Middle frontal gyrus (tissue), 1 donor: ENCODE results near the gene C7orf57.
"Not testable (repeated sequence)": the region's sequence is repeated elsewhere in the genome, so short reads cannot be mapped to it uniquely, and the experiment has no call there.

Source experiments
- DNase-seq: peaks from one replicate; pipeline ENCODE4 v3.0.0-alpha.2; 2015; ENCODE audit warnings: low spot score; ENCODE audit errors: extremely low spot score

C7orf57 gene

GRCh38 chr7:48035301-48035966, at the start of gene C7orf57:
Gene C7orf57 (plus strand): TSS chr7:48035543. CDS start chr7:48036309, 766 bp downstream.
- DNase-seq, result peak; percentile 70

DNA sequence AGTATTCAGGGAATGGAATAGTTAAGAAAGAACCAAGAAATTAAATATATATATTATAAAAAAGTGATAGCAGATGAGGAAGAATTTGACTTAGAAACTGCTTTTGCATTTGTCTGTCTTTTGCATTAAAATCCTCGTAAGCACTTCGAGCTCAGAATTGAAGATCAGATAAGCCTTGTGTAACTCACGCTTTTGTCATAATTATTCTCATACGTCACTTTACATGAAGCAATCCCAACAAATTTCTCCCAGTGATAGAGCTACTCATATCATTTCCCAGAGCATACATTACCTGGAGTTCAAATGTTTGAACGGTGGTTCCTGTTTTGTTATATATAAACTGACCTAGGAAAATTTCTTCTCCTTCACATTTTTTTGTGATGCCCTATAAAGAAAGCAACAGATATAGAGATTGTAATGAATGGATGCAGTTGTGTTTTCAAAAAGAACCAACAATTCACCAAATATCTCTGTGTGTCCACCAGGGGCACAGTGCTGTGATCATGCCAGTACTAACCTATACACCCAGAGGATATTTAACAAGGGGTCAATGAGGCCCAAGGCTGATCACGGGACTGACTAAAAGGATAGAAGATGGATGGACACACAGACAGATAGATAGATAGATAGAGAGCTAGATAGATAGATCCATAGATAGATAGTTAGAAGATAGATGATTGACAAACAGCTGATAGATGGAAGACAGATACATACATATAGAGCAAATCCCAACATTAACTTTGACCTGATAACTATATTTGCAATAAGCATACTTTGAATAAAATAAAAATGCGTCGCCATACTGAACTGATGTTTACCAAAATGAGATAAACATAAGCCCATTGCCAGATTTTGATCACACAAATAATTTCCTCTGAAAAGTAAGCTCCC, 46.6 kb upstream of the C7orf57 start:
- no peak for DNase-seq

DNA sequence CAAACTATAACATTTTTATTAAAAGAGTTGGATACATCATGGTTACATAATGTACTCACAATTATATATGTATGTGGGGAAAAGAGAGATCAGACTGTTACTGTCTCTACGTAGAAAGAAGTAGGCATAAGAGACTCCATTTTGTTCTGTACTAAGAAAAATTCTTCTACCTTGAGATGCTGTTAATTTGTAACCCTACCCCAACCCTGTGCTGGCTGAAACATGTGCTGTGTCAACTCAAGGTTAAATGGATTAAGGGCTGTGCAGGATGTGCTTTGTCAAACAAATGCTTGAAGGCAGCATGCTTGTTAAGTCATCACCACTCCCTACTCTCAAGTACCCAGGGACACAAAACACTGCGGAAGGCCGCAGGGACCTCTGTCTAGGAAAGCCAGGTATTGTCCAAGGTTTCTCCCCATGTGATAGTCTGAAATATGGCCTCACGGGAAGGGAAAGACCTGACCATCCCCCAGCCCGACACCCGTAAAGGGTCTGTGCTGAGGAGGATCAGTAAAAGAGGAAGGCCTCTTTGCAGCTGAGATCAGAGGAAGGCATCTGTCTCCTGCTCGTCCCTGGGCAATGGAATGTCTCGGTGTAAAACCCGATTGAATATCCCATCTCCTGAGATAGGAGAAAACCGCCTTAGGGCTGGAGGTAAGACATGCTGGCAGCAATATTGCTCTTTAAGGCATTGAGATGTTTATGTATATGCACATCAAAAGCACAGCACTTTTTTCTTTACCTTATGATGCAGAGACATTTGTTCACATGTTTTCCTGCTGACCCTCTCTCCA, 45.5 kb upstream of the C7orf57 start:
- DNase-seq, result not testable (repeated sequence)

- no peak for DNase-seq
Measured at GRCh38 chr7:47990592-47990991, 44.8 kb upstream of the C7orf57 start.

- DNase-seq, result no peak
Measured at GRCh38 chr7:47991270-47991669, 44.1 kb upstream of the C7orf57 start.

- no peak for DNase-seq
Measured at GRCh38 chr7:47991741-47992311, 43.5 kb upstream of the C7orf57 start.

- DNase-seq, result no peak
Measured at GRCh38 chr7:47992446-47992845, 42.9 kb upstream of the C7orf57 start.

- no peak for DNase-seq
Measured at GRCh38 chr7:47999413-47999812, 35.9 kb upstream of the C7orf57 start.

- not testable (repeated sequence) for DNase-seq
Measured at GRCh38 chr7:48000164-48000563, 35.2 kb upstream of the C7orf57 start.

DNA sequence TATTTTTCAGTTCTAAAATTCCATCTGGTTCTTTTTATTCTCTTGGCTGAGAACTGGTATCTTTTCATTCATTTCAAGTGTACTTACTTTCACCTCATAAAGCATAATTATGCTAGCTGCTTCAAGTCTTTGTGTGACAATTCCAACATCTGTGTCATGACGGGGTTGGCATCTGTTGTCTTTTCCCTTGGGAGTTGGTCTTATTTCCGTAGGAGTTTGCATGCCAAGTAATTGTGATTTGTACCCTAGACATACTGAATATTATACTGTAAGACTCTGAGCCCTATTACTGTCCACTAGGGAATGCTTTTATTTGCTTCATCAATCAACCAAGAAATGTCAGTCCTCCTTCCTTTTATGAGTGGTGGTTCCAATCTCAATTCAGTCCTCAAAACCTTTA, 31.3 kb upstream of the C7orf57 start:
- DNase-seq, result no peak

GRCh38 chr7:48004638-48005037, 30.7 kb upstream of the C7orf57 start:
- DNase-seq, result no peak

- DNase-seq, result no peak
Measured at GRCh38 chr7:48006866-48007265, 28.5 kb upstream of the C7orf57 start.

DNA sequence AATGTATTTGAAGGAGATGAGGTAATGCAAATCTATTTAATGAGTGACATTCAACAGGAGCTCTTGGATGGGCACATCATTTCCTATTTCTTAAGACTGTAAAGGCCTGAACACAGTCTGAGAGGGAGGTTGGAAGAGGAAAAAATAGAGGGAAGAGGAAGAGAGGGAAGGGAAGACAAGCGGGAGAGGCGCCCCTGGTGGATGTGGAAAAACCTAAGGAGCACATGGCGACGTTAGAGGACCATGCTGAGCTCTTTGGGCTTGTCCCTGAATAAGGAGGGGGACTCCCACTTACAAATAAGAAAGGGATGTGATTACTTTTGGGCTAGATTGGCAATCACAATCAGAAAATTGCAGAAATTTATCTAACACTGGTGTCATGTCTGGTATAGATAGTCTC, 26.1 kb upstream of the C7orf57 start:
- DNase-seq, result no peak

DNA sequence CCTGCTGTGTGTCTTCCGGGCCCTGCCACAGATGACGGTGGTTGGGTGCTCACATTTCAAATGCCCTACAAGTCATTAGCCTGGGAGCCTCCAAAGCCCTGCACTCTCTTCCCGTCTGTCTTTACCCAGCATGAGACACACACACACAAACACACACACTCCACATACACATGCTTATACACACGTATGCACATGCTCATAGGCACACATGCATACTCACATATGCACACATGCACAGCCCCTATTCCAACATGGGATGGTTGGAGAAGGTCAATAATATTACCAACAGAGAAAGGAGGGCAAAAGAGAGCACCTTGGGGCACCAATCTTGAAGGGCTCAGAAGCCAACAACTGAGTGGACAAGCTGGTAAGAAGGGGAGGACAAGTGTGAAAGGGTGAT, 25.4 kb upstream of the C7orf57 start:
- DNase-seq, result no peak

DNA sequence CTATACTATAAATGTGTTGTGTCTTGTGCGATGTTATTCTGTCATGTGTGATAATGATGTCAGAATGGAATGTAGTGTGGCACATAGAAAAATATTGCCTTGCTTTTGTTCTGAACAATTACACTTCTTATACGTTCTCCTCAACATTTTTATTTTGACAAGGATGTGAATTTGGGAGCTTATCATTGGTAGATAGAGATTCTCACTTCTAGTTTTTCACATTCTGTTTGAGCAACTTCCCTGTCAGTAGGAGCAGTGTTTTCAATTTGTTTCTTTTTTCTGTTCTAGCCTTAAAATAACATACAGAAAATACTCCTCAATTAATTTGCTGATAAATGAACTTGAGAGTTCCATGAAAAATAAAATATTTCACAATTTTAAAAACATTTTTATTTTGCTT, 24.0 kb upstream of the C7orf57 start:
- DNase-seq, result no peak

DNA sequence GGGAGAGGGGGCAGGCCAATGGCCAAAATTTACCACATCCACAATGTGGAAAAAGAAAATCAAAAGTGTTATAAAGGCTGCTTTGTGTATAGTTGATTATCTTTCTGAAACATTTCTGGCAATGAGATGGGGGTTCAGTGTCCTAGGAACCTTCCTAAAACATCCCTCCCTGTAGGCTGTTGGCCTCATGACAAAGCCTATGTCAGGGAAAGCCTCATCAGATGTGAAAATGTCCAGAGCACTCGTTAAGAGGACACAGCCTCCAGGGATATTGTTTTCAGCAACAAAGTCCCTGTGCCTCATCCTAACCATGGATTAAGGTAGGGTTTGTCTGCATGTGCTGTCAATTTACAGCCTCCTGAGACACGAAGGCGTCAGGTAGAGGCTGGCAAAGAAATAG, 23.4 kb upstream of the C7orf57 start:
- DNase-seq, result no peak

GRCh38 chr7:48016641-48017040, 18.7 kb upstream of the C7orf57 start:
- no peak for DNase-seq

DNA sequence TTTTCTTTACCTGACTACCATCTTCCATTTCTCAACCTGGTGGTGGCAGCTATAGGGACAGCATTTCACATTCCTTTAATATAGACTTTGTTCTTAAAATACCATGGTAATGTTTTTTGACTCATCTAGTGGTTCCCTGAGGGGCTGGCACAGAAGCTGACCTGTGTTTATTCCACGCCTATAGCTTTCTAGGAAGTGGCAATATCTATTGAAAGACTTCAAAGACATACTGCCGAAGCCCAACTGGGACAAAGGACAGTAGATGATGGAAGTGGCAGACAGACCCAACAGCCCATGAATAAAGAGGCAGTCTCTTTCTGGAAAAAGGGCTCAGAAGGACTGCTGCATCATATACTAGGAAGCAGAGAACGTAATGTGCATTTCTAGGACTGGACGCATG, 17.7 kb upstream of the C7orf57 start:
- no peak for DNase-seq

- no peak for DNase-seq
Measured at GRCh38 chr7:48025624-48026023, 9.7 kb upstream of the C7orf57 start.

- no peak for DNase-seq
Measured at GRCh38 chr7:48028938-48029337, 6.4 kb upstream of the C7orf57 start, which contains the start of gene SUN3. Gene SUN3 (minus strand): TSS chr7:48029107. CDS start chr7:48028938, 169 bp downstream.

DNA sequence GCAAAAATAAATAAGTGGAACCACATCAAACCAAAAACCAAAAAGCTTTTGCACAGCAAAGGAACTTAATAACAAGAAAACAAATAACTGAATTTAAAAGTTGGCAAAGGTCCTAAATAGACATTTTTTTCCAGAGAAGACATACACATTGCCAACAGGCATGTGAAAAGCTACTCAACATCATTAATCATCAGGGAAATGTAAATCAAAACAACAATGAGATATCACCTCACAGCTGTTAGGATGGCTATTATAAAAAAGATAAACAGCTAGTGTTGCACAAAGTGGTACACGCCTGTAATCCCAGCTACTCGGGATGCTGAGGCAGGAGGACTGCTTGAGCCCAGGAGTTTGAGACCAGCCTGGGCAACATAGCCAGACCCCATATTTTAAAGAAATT, 4.2 kb upstream of the C7orf57 start:
- no peak for DNase-seq
